Liver (tissue), 3 donors: Measurements from ENCODE around the gene KRTAP3-2.

ENCODE experiments used
- CTCF ChIP-seq: fragments of 150-350 bp; IDR thresholded peaks from 2 replicates; pipeline ENCODE4 v1.5.1; 2017; ENCODE audit warnings: improper control_type of control experiment, low read depth, low read length; ENCODE audit not compliant: missing input control
- EGR1 ChIP-seq, 2 donors: IDR thresholded peaks; 2 replicates each; pipeline ENCODE4 v1.6.1; 2016 to 2018; ENCODE audit warnings: antibody characterized with exemption in 2 of 2, low read depth in 2 of 2
- GABPA ChIP-seq, 2 donors: IDR thresholded peaks in 1 of 2; conservative IDR thresholded peaks in 1 of 2; 2 replicates each; pipeline ENCODE4 v1.6.1; 2016; ENCODE audit warnings: antibody characterized with exemption in 2 of 2, mild to moderate bottlenecking in 1 of 2, moderate library complexity in 1 of 2
- HNF4A ChIP-seq, 2 donors: conservative IDR thresholded peaks; 2 replicates each; pipeline ENCODE4 v1.6.1; 2016; ENCODE audit warnings: antibody characterized with exemption in 2 of 2, mild to moderate bottlenecking in 2 of 2
- RAD21 ChIP-seq, 2 donors: IDR thresholded peaks; 2 replicates each; pipeline ENCODE4 v1.6.1; 2016; ENCODE audit warnings: antibody characterized with exemption in 2 of 2, mild to moderate bottlenecking in 2 of 2
- REST ChIP-seq: IDR thresholded peaks from 2 replicates; pipeline ENCODE4 v1.6.1; 2016; ENCODE audit warnings: antibody characterized with exemption, mild to moderate bottlenecking
- SP1 ChIP-seq: IDR thresholded peaks from 2 replicates; pipeline ENCODE4 v1.6.1; 2018; ENCODE audit warnings: antibody characterized with exemption, mild to moderate bottlenecking
- YY1 ChIP-seq: IDR thresholded peaks from 2 replicates; pipeline ENCODE4 v1.6.1; 2016; ENCODE audit warnings: antibody characterized with exemption, mild to moderate bottlenecking
- ZBTB33 ChIP-seq: IDR thresholded peaks from 2 replicates; pipeline ENCODE4 v1.6.1; 2016; ENCODE audit warnings: antibody characterized with exemption
- TF ChIP-seq, protein P1 (sequence below): IDR thresholded peaks from 2 replicates; pipeline ENCODE4 v1.6.1; 2016; ENCODE audit warnings: antibody characterized with exemption
- donor health status: healthy.
- donor health status: healthy.

DNA sequence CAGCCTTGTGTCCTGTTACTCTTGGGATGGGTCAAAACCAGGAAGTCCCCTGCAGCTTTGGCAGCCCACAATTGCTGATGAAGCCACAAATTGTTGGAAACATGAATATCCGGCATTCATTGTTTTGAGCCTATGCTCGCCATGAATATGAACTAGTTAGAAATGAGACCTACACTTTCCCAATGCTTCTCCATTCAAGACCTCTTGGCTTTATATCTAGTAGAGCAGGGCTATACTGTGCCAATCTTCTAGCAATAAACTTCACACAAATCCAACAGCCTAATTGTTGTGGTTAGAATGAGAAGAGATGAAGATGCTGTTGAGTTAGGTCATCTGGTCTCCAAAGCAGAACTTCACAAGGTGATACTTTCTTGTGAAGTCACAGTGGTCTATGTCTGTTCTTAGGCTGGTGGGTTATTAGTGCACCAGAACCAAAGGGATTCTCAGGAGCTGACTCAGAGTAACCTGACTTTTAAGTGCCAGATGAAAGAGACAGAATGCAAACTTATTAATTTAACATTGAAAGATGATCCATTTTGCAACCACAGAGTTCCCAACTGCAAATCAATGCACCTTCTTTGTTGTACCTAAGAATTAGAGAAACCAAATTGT is 48.6 kb downstream of the KRTAP3-2 start:
- TF ChIP-seq YY1 (no peak), CTCF (no peak), REST (no peak), GABPA (IDR thresholded peaks at IDR 0.05 in 1 of 2, conservative IDR thresholded peaks at IDR 0.05 in 1 of 2) (no peak), HNF4A (conservative IDR thresholded peaks at IDR 0.05) (no peak), SP1 (no peak), EGR1 (IDR thresholded peaks at IDR 0.05; ENCODE audit: low read depth in 2 of 2) (no peak), ZBTB33 (no peak), RAD21 (IDR thresholded peaks at IDR 0.05) (no peak)
- TF ChIP-seq, protein P1, sequence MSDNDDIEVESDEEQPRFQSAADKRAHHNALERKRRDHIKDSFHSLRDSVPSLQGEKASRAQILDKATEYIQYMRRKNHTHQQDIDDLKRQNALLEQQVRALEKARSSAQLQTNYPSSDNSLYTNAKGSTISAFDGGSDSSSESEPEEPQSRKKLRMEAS, result no peak
